HUES64 (cell line): Measurements from ENCODE around the gene PAIP1.
A peak's percentile ranks its signal among the peaks of the same experiment; 100 is the strongest.
"Not testable (repeated sequence)": the region's sequence is repeated elsewhere in the genome, so short reads cannot be mapped to it uniquely, and the experiment has no call there.

Experiments used
- H3K27ac ChIP-seq: 2 replicates; pipeline ENCODE4 v1.7.0; 2013; ENCODE audit warnings: low read depth, low read length, inconsistent platforms
- H3K27me3 ChIP-seq: 2 replicates; pipeline ENCODE4 v1.6.1; 2013; ENCODE audit warnings: mild to moderate bottlenecking, low read length; ENCODE audit not compliant: insufficient read depth
- H3K36me3 ChIP-seq: 2 replicates; pipeline ENCODE4 v1.6.1; 2013; ENCODE audit warnings: mild to moderate bottlenecking, low read length; ENCODE audit not compliant: insufficient read depth
- H3K4me1 ChIP-seq: 2 replicates; pipeline ENCODE4 v1.6.1; 2013; ENCODE audit warnings: mild to moderate bottlenecking, low read length, moderate library complexity; ENCODE audit not compliant: insufficient read depth
- H3K4me3 ChIP-seq: 2 replicates; pipeline ENCODE4 v1.5.1; 2013; ENCODE audit warnings: mild to moderate bottlenecking, low read length, moderate library complexity
- H3K9ac ChIP-seq: 2 replicates; pipeline ENCODE4 v1.6.1; 2013; ENCODE audit warnings: mild to moderate bottlenecking, low read depth, low read length
- H3K9me3 ChIP-seq: 2 replicates; pipeline ENCODE4 v1.6.1; 2013; ENCODE audit warnings: low read depth, low read length; ENCODE audit not compliant: insufficient read depth
- WGBS: fragments of 150-250, 120-280 bp; methylation state at CpG from one replicate; pipeline ENCODE4 v1.1.7; 2013; ENCODE audit warnings: missing lambda C conversion rate; 5-methylcytosine and 5-hydroxymethylcytosine counted together

The PAIP1 gene

GRCh38 chr5:43515678-43516048 lies 41.2 kb downstream of the PAIP1 start:
- H3K36me3 ChIP-seq: no peaks in the 10 kb centered on the region
- H3K27me3 ChIP-seq: no peaks in the 10 kb centered on the region; the same call in 1 of the 2 replicates
- H3K27ac ChIP-seq: peak overlapping the region; percentile 76; the same call in 1 of the 2 replicates
- WGBS: 86% methylated on average over 1 of the region's 1 CpG
- peak overlapping the region; percentile 95 for H3K4me3 ChIP-seq
- H3K9me3 ChIP-seq: no peaks in the 10 kb centered on the region
- H3K4me1 ChIP-seq: peaks cover 15% of the 10 kb centered on the region; the same call in 1 of the 2 replicates
- H3K9ac ChIP-seq: peak overlapping the region; percentile 91; the same call in 1 of the 2 replicates

GRCh38 chr5:43514816-43515677 lies 41.8 kb downstream of the PAIP1 start, which contains the start of gene C5orf34:
Gene C5orf34 (minus strand): TSS chr5:43515148. CDS start chr5:43509339, 5,809 bp downstream.
- Histone ChIP-seq H3K4me3 (peak within 1 kb of the TSS; percentile 95), H3K9ac (peak within 1 kb of the TSS; percentile 91), H3K36me3 (no peaks in the 10 kb centered on the region), H3K27ac (peak within 1 kb of the TSS; percentile 85), H3K27me3 (no peaks in the 10 kb centered on the region; the same call in 1 of the 2 replicates), H3K4me1 (peaks cover 15% of the 10 kb centered on the region; the same call in 1 of the 2 replicates), H3K9me3 (no peaks in the 10 kb centered on the region)
- 1% methylated on average over 35 of the region's 35 CpGs for WGBS

- WGBS: 2% methylated on average over 6 of the region's 6 CpGs
- peaks cover 15% of the 10 kb centered on the region; the same call in 1 of the 2 replicates for H3K4me1 ChIP-seq
- H3K27ac ChIP-seq: peak overlapping the region; percentile 85
Measured at GRCh38 chr5:43514471-43514815, 42.4 kb downstream of the PAIP1 start.

GRCh38 chr5:43514025-43514424 lies 42.9 kb downstream of the PAIP1 start:
- H3K27ac ChIP-seq: no peak overlapping the region
- peaks cover 5% of the 10 kb centered on the region for H3K36me3 ChIP-seq
- H3K9me3 ChIP-seq: no peaks in the 10 kb centered on the region
- H3K9ac ChIP-seq: peak overlapping the region; percentile 91
- 26% methylated on average over 2 of the region's 4 CpGs for WGBS
- H3K27me3 ChIP-seq: no peaks in the 10 kb centered on the region; the same call in 1 of the 2 replicates
- H3K4me3 ChIP-seq: peak overlapping the region; percentile 95
- H3K4me1 ChIP-seq: peaks cover 15% of the 10 kb centered on the region; the same call in 1 of the 2 replicates

More at GRCh38 chr5:43514471-43514815, 42.4 kb downstream of the PAIP1 start:
- Histone ChIP-seq H3K9me3 (no peaks in the 10 kb centered on the region), H3K9ac (peak overlapping the region; percentile 91), H3K27me3 (no peaks in the 10 kb centered on the region; the same call in 1 of the 2 replicates), H3K4me3 (peak overlapping the region; percentile 95), H3K36me3 (peaks cover 1% of the 10 kb centered on the region)

- not testable (repeated sequence) for H3K9me3 ChIP-seq, H3K27ac ChIP-seq, H3K9ac ChIP-seq, H3K4me3 ChIP-seq, H3K27me3 ChIP-seq
- Histone ChIP-seq H3K4me1 (peaks cover 15% of the 10 kb centered on the region; the same call in 1 of the 2 replicates), H3K36me3 (peaks cover 31% of the 10 kb centered on the region)
- 94% methylated on average over 36 of the region's 36 CpGs for WGBS
Measured at GRCh38 chr5:43511062-43511461, 45.8 kb downstream of the PAIP1 start.

DNA sequence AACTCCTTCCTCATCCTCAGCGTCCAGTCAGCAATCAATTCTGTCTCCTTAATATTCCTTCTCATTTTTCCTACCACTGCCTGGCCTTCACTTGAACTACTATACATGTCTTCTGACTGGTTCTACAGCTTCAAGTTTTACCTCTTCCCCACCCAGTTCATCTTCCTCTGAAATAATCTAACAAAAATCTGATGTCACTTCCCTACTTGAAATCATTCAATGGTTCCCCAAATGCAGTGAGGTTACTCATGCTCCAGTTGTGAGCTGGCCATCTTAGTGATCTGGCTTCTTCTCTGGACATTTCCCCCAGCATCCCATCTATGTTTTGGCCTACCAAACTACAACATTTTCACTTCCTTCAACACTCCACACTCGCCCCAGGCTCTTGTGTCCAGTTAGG lies 58.3 kb downstream of the PAIP1 start:
- Histone ChIP-seq H3K4me1 (no peaks in the 10 kb centered on the region), H3K27me3 (no peaks in the 10 kb centered on the region), H3K36me3 (peaks cover 43% of the 10 kb centered on the region), H3K27ac (no peak overlapping the region), H3K9ac (no peak overlapping the region), H3K9me3 (no peaks in the 10 kb centered on the region), H3K4me3 (no peak overlapping the region)
- 91% methylated on average over 2 of the region's 2 CpGs for WGBS

DNA sequence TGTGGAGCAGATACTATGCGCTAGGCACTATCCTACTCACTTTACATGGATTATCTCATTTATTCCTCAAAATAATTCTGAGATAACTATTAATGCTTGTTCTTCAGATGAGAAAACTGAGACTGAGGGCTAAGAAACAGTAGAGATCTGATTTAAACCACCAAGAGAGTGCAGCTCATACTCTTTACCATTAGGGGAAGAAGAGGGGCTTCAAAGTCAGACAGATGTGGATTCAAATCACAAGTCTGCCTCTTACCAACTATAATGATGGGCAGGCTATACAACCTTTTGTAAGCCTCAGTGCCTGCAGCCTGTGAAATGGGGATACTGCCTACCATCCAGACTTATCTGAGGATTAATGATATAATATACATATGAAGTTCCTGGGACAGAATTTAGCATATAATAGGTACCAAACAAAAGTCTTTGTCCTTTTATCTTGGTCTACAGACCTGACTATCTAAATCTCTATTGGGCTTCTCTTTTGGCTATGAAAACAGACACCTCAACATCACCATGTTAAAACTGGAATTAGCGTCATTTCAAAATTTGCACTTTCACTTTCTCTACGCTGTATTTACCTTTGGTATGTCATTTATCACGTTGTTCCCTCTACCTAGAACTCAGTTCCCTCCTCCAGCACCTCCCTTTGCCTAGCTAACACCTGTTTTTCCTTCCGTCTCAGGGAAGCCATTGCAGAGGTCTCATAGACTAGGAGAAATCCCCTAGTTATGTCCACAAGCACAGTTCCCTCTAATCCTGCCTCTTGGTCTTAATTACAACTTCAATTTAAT lies 59.4 kb downstream of the PAIP1 start:
- no peak overlapping the region for H3K27ac ChIP-seq
- peaks cover 43% of the 10 kb centered on the region for H3K36me3 ChIP-seq
- no peaks in the 10 kb centered on the region for H3K4me1 ChIP-seq
- H3K9ac ChIP-seq: no peak overlapping the region
- 94% methylated on average over 5 of the region's 5 CpGs for WGBS
- no peak overlapping the region for H3K4me3 ChIP-seq
- H3K9me3 ChIP-seq: no peaks in the 10 kb centered on the region
- no peaks in the 10 kb centered on the region for H3K27me3 ChIP-seq

DNA sequence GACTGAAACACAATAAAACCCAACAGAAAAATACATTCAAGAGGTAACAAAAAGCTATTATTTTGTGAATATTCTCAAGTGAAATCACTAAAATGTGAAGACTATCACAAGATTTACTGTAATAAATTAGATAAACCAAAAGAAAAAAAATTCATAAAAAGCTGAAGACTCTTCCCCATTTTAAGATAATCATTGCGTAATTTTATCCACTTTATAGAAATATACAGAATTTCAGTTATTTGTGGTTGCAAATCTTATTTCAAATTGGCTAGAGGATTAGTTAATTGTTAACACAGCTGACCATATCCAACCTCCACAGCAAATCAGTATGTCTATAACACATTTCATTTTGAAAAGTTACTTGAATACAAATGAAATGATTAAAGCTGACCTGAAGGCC lies 65.6 kb downstream of the PAIP1 start:
- no peak overlapping the region for H3K27ac ChIP-seq
- no peak overlapping the region for H3K4me3 ChIP-seq
- no peak overlapping the region for H3K9ac ChIP-seq
- no peaks in the 10 kb centered on the region for H3K4me1 ChIP-seq
- H3K9me3 ChIP-seq: no peaks in the 10 kb centered on the region
- WGBS: no CpG with 5 or more reads among the region's 1 CpG
- peaks cover 77% of the 10 kb centered on the region for H3K36me3 ChIP-seq
- H3K27me3 ChIP-seq: no peaks in the 10 kb centered on the region

- Histone ChIP-seq H3K36me3 (peaks cover 45% of the 10 kb centered on the region), H3K27me3 (no peaks in the 10 kb centered on the region), H3K9ac (no peak overlapping the region), H3K4me3 (no peak overlapping the region), H3K4me1 (peaks cover 11% of the 10 kb centered on the region; the same call in 1 of the 2 replicates), H3K9me3 (no peaks in the 10 kb centered on the region), H3K27ac (no peak overlapping the region)
- WGBS: 100% methylated on average over 1 of the region's 3 CpGs
Measured at GRCh38 chr5:43486353-43486752, 70.5 kb downstream of the PAIP1 start.

GRCh38 chr5:43485406-43485805 lies 71.5 kb downstream of the PAIP1 start:
- H3K27me3 ChIP-seq: no peaks in the 10 kb centered on the region
- H3K4me1 ChIP-seq: peaks cover 11% of the 10 kb centered on the region; the same call in 1 of the 2 replicates
- H3K27ac ChIP-seq: no peak overlapping the region
- H3K9ac ChIP-seq: no peak overlapping the region
- peaks cover 36% of the 10 kb centered on the region for H3K36me3 ChIP-seq
- no peak overlapping the region for H3K4me3 ChIP-seq
- no peaks in the 10 kb centered on the region for H3K9me3 ChIP-seq
- WGBS: 95% methylated on average over 2 of the region's 2 CpGs
